Stimulated activated CD8-positive, alpha-beta memory T cell treated with anti-CD3 and anti-CD28 coated beads, Interleukin-15, amount 100 ng/mL, for 24 hours (primary cell): ENCODE data around the gene ARHGAP42.
"Not testable (repeated sequence)": the region's sequence is repeated elsewhere in the genome, so short reads cannot be mapped to it uniquely, and the experiment has no call there.

ENCODE experiments used
- DNase-seq: peaks from one replicate; pipeline ENCODE4 v3.0.0-alpha.2; 2020; ENCODE audit warnings: low read depth

Gene ARHGAP42, protein sequence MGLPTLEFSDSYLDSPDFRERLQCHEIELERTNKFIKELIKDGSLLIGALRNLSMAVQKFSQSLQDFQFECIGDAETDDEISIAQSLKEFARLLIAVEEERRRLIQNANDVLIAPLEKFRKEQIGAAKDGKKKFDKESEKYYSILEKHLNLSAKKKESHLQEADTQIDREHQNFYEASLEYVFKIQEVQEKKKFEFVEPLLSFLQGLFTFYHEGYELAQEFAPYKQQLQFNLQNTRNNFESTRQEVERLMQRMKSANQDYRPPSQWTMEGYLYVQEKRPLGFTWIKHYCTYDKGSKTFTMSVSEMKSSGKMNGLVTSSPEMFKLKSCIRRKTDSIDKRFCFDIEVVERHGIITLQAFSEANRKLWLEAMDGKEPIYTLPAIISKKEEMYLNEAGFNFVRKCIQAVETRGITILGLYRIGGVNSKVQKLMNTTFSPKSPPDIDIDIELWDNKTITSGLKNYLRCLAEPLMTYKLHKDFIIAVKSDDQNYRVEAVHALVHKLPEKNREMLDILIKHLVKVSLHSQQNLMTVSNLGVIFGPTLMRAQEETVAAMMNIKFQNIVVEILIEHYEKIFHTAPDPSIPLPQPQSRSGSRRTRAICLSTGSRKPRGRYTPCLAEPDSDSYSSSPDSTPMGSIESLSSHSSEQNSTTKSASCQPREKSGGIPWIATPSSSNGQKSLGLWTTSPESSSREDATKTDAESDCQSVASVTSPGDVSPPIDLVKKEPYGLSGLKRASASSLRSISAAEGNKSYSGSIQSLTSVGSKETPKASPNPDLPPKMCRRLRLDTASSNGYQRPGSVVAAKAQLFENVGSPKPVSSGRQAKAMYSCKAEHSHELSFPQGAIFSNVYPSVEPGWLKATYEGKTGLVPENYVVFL

DNA sequence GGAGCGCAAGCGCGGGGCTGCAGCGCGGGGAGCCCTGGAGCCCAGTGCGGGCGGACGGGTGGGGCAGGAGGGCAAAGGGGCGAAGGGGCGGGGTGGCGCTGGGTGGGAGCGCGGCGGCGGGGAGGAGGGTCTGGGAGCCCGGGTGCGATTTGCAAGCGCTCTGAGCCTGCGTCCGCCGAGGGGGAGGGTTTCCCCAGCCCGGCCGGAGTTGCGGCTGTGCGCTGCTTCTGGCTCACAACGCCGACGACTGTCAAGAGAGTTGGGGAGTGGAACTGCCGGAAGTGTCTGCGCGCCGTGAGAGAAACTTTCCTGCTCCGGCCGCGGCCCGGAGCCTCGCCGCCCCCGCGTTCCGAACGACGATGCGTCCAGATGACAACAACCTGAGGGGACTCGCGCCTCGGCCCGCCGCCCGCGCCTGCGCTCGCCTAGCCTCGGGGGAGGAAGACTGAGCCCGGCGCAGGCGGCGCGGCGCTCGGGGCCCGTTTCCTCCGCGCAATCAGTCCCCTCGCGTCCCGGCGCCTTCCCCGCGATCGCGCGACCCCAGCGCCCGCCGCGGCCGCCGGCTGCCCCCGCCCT lies at the start of gene ARHGAP42:
ARHGAP42 (plus strand) TSS at position 235 of the 576 bp plus-strand sequence. CDS start 391 bp downstream, outside the sequence.
- DNase-seq, result no peak

GRCh38 chr11:100637706-100638105 lies 49.4 kb upstream of the ARHGAP42 start:
- DNase-seq, result no peak

- DNase-seq, result no peak
Observed at GRCh38 chr11:100638648-100639047, 48.4 kb upstream of the ARHGAP42 start.

- DNase-seq, result no peak
Observed at GRCh38 chr11:100639140-100639539, 47.9 kb upstream of the ARHGAP42 start.

- DNase-seq, result no peak
Observed at GRCh38 chr11:100640071-100640470, 47.0 kb upstream of the ARHGAP42 start.

GRCh38 chr11:100640646-100641045 lies 46.4 kb upstream of the ARHGAP42 start:
- DNase-seq, result no peak

GRCh38 chr11:100641456-100641855 lies 45.6 kb upstream of the ARHGAP42 start:
- DNase-seq, result no peak

GRCh38 chr11:100646545-100646944 lies 40.5 kb upstream of the ARHGAP42 start:
- DNase-seq, result no peak

DNA sequence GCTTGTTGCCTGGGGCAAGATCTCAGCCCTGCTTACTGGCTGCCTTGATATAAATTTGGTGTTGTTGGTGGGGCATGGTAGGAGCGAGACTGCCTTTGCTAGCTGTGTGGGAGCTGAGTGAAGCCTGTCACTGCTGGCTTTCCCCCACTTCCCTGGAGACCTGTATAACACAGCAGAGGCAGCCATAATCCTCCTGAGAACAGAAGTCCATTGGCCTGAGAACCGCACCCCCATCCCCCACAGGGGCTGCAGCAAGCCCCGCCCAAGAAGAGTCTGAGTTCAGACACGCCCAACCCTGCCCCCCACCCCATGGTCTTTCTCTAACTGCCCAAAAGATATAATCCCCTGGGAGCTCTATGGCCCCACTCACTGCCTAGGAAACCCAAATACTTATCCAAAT lies 39.2 kb upstream of the ARHGAP42 start:
- no peak for DNase-seq

- no peak for DNase-seq
Observed at GRCh38 chr11:100663583-100663982, 23.5 kb upstream of the ARHGAP42 start.

DNA sequence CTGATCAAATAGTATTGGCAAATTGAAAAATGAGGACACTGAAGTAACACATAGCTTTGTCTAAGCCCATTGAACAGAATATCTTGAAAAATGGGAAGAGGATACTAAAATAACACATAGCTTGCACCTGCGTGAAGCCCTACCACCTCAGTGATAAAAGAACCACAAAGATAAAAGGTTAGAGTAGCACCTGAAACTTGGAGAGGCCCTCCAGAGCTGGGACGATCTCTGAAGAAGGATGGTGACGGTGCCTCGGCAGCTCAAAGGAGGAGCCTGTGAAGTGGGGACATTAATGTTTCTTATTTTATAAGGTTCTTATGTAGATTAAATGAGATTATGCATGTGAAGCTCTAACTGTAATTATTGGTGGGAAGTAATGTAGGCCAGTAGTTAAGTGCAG lies 23.1 kb upstream of the ARHGAP42 start:
- DNase-seq, result no peak

GRCh38 chr11:100666816-100667215 lies 20.3 kb upstream of the ARHGAP42 start:
- not testable (repeated sequence) for DNase-seq

DNA sequence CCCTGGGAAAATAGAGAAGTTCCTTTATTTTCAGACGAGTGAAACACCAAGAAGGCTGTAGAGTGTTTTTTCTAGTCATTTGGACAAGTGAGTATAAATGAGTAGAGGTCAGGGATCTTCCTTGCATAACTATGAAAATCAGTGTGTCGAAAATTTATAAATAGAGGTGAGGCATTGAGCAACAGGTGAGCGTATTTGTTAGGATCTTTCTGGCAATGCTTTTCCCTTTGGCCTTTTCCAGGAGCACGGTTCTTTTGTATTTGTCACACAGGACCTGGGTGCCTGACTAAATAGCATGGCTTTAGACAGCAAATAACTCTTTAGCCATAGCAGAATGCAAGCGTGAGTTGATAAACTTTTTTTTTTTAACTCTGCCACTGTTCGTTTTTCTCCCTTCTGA lies 19.6 kb upstream of the ARHGAP42 start:
- no peak for DNase-seq

DNA sequence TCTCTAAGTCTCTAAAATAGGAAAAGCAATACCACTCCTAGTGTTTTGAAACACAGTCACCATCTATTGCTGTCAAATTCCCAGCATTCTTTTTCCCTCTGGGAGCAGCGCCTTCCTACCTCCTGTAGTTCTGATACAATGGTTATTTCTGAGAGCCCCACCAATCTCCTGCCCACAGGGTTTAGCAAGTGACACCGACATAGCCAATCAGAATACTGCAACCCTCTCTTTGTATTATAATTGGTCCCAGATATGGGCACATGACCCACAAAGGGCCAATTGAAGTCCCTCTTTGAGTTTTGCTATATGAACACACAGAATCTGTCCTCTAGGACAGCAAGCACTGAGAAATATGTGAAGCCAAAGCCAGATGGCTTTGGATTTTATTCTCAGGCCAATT lies 16.9 kb upstream of the ARHGAP42 start:
- DNase-seq, result no peak

DNA sequence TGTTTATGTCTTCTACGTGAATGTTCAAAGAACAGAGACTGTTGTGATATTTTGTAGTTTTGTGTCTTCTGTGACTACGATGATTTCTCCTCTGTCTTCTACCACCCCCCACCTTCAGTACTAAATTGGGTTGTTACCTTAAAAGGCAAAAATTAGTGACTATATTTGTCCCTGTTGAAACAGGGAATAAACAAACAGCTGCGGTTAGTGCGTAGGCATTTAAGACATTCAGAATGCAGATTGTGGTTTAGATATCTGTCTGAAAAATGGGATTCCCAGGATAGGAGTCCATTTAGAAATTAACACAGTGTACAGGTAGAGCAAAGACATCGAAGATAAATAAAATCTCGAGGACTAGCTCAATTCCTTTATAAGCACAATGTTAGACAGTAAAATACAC lies 15.6 kb upstream of the ARHGAP42 start:
- no peak for DNase-seq

DNA sequence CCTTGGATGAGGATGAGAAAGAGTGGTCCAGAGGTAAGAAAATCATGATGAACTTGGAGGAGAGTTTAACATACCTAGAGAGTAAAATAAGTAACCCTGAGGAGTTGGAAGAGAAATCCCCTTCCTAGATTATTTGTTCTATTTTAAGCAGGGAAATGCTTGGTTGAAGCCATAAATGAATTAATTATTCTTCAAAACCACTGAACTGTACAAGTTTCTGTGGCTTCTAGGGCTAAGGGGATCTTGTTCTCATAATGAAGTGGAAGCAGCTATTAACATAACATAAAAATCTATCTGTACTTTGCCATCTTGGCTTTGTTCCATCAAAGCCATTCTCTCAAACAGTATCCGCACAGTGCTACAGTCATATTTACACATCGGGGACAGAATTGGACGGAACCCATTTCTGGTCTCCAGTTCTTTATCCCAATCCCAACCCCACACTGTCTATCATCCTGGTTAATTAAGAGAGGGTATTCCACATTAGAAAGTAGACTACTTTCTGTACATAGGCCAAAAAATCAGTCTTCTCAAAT lies 14.5 kb upstream of the ARHGAP42 start:
- no peak for DNase-seq

- no peak for DNase-seq
Observed at GRCh38 chr11:100673063-100673462, 14.0 kb upstream of the ARHGAP42 start.

GRCh38 chr11:100674212-100674611 lies 12.9 kb upstream of the ARHGAP42 start:
- DNase-seq, result no peak

DNA sequence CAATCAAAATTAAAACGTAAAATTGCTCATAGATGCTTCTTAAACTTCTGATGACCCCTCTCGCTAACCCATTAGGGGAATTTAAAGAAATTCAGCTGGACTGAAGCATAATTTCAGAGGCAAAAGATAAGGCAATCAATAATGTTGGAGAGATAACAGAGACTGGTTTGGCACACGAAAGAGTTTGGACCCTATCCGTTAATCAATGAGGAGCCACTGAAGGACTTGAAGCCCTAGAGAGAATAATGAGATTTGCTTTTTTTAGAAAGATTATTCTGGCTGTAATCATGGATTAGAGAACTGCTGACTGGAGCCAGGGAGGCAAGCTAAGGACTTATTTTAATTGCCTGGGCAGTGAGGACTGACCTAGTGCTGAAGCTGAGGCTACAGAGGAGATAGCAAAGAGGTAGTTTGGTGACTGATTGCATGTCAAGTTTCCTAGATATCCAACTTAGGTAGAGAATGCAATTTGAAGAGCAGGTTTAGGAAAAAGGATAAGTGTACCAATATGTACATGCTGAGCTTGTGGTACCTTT lies 11.9 kb upstream of the ARHGAP42 start:
- no peak for DNase-seq

DNA sequence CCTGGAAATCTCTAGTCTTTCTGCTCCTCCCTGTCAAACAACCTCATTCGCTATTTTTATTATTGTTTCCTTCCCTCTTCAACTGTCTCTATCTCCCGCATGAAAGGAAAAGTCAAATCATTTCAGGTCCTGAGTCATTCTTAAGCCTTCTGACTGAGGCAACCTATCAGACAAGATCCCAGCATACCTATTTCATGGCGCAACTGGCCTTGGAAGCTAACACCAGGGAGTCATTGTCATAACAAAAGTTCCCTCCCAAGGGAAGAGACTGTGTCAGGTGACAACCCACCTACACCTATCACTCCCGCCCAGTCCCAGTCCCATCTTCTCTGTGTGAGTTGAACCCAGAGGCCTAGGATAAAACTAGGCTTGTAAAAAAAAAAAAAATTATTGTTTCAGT lies 10.2 kb upstream of the ARHGAP42 start:
- no peak for DNase-seq

- DNase-seq, result no peak
Observed at GRCh38 chr11:100677796-100678195, 9.3 kb upstream of the ARHGAP42 start.

GRCh38 chr11:100680070-100680469 lies 7.0 kb upstream of the ARHGAP42 start:
- no peak for DNase-seq
